GM23248 (cell line): ENCODE data around the gene UBA3.

Experiments
- EZH2 ChIP-seq: fragments of 200-600 bp; sonication (generic); IDR thresholded peaks from 2 replicates; pipeline ENCODE4 v1.6.1; 2018; ENCODE audit warnings: antibody characterized with exemption, mild to moderate bottlenecking; ENCODE audit not compliant: insufficient read depth, poor library complexity, severe bottlenecking
- EZH2phosphoT487 ChIP-seq: fragments of 200-600 bp; sonication (generic); IDR thresholded peaks from 2 replicates; pipeline ENCODE4 v1.6.1; 2018; ENCODE audit warnings: antibody characterized with exemption, moderate library complexity, mild to moderate bottlenecking, low read depth; ENCODE audit not compliant: insufficient read depth

- TF ChIP-seq EZH2 (no peak), EZH2phosphoT487 (no peak)
These were observed 46.1 kb upstream of the UBA3 start for GRCh38 chr3:69126216-69126615.
